ENCODE measurements around the gene MYLK4.

DNA sequence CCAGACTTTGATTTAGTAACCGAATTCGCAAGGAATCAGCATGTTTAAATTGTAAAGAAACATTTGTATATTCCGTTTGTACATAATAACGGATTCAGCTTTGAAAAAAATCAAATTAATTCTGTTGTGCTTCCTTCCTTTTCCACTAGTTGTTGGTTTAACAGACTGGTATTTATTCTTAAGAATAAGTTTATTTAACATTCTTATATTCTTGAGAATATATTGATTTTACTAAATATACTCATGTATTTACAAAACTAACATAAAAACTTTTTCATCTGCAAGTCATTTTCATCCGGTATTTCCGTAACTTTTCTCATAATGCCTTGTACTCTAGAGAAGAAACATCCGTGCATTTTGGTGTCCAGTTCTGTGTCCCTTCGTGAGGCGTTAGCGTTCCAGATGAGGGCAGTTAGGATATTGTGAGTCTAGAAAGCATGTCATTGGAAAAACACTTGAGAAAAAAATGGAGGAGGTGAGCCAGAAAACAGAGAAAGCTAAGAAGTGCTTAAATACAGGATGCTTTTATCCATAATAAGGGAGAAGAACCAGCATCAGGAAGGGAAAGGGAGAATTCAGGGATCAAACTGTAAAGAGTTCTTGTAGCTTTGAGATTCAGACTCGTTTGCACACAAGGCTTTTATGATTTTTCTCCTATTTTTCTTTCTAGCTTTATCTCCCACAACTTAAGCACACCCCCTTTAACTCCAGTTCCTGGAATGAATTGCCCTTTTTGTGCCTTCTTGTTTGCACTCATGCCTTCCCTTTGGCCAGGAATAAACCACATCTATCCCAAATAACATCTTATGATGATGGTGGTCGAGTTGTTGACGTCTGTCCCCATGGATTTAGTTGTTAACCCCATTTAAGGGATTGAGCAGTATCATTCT lies 16.3 kb upstream of the MYLK4 start:
- TF ChIP-seq RAD21 (conservative IDR thresholded peaks at IDR 0.05) (no peak), CTCF (IDR thresholded peaks at IDR 0.05; ENCODE audit: poor library complexity, severe bottlenecking) (peak; percentile 34)
